Occipital lobe (tissue), 2 donors: ENCODE data around the gene GABPB2. TPM values are rescaled to one million over a fixed set of nuclear protein-coding genes. Genes with fewer than 3 reads are reported as not detected.
"Not testable (repeated sequence)": the region's sequence is repeated elsewhere in the genome, so short reads cannot be mapped to it uniquely, and the experiment has no call there.

Experiments
- DNase-seq: peaks from one replicate; lab custom pipeline; 2025; lab: John Stamatoyannopoulos, UW
- total RNA-seq: library from RNA; depleted of rRNA; stranded (reverse); fragments of >200 nt; gene quantifications from one replicate; pipeline ENCODE4 v1.2.3, GENCODE V29; 2014

The GABPB2 gene
- total RNA-seq, 1 donor from 2014 or later, result 12.6 TPM

DNA sequence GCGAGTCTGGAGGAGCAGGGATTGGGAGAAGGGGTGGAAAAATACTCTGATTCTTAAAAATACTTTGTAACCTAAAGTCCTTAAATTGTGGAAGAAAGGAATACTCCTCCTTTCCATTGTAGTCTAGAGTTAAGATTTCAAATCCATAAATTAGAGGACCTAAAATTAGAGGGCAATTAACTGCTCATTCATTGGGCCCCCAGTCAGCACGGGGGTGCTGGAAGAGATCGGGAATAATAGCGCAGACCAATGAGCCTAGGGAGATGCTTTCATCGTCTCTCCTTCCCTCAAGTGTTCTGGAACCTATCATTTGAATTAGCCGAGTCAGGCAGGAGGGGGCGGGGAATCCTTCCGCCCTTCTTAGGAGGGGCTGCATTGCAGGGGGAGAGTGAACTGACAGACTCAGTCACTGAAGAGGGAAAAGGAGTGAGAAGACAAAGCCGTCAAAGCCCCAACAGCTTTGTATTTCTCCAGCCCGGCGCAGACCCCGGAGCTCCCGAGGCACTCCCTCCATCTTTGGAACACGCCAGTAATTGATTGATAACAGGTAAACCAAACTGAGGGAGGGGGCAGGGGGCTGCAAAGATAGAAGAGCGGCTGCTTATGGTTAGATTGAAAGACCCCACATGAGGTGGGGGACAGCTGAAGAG, 10.4 kb upstream of the GABPB2 start, which contains the start of gene MLLT11:
Gene MLLT11 (plus strand): TSS at position 391 of the 650 bp plus-strand sequence. CDS start 6,828 bp downstream, outside the sequence.
- peak; percentile 57 for DNase-seq

DNA sequence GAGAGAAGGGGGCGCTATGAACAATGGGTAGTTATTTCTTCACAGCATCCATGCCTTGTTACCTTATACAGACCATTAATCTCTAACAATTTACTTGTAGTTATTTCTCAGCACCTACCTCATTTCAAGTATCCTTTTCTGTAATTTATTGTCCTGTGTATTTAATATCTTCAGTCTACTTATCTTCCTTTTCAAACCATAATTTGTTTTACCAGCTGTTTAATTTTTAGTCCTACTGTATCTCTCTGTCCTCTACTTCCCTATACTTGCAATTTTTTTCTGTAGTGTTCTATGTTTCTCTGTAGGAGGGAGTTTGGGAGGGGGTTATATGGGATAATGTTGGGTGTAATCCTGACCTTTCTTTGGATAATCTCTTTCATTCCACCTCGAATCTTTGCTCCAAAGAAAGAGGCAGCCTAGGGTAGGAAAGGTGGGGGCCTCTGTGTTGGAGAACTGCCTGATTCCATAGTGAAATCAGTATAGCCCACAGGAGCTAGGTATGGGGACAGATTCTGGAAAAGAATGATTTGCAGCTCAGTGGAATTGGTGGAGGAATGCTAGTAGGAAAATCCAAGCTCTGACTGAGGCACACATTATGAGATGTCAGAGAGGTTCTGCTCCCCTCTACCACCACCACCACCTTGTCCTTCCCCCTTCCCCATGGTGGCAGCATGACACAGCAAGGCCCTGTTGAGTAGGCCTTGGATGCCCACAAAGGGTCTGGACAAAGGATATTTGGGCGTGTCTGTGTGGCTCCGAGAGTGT, 9.7 kb upstream of the GABPB2 start:
- DNase-seq, result no peak

DNA sequence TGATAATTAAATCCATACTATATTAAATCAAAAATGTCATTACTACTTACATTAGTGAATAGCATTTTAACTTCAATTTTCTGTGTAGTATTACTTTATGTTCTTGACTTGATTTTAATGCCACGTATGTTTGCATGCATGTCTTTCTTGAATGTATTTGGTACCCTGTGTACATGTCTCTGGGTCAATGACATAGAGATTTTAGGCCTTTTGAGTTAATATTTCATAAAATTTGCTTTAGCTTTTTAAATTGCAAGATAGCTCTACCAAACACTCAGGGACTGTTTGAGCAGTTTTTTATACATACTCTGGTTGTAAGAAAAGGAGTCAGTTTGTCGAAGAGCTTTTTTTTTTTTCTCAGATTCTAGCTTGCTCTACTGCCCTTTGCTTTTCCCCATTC, 8.9 kb upstream of the GABPB2 start:
- no peak for DNase-seq

DNA sequence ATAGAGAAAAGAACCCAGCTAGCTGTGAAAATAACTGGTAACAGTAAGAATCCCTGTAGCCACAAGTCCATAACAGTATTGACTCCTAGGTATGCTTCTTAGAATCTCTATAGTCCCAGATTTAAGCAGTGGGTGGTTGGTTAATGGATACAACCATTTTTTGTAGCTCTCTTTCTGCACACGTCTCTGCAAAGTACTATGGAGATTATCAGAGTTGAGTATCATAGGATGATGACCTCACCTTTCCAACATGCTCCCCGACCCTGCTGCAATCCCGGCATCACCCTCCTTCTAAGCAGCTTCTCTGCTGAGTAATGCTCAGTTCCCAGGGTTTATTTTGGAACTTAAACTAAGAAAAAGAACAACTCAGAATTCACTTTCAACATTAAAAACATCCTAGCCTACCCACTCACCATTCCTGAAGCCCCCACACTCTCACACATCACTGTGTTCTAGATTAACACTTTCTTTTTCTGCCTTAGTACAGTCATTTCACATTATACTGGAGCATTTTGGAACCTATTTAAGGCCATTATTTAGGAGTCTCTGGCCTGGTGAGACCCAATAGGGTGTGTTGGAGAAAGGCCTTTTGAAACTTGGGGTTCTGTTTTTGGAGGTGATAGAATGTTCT, 7.7 kb upstream of the GABPB2 start:
- no peak for DNase-seq

DNA sequence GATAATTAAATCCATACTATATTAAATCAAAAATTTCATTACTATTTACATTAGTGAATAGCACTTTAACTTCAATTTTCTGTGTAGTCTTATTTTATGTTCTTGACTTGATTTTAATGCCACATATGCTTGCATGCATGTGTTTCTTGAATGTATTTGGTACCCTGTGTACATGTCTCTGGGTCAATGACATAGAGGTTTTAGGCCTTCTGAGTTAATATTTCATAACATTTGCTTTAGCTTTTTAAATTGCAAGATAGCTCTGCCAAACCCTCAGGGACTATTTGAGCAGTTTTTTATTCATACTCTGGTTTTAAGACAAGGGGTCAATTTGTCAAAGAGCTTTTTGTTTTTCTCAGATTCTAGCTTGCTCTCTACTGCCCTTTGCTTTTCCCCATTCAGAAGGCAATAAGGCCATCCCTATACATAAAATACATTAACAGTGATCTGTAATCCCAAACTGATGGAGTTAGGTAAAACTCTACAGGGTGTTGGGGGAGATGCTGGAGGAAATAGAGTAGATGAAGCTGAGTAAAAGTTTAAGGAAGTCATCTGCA, 5.4 kb upstream of the GABPB2 start:
- no peak for DNase-seq

DNA sequence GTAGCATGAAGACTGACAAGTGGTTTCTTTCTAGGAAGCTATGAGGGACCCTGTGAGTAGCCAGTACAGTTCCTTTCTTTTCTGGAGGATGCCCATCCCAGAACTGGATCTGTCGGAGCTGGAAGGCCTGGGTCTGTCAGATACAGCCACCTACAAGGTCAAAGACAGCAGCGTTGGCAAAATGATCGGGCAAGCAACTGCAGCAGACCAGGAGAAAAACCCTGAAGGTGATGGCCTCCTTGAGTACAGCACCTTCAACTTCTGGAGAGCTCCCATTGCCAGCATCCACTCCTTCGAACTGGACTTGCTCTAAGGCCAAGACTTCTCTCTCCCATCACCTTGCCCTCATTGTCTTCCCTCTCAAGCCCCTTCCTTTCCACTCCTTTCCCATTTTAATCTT, 3.4 kb upstream of the GABPB2 start:
- DNase-seq, result no peak

DNA sequence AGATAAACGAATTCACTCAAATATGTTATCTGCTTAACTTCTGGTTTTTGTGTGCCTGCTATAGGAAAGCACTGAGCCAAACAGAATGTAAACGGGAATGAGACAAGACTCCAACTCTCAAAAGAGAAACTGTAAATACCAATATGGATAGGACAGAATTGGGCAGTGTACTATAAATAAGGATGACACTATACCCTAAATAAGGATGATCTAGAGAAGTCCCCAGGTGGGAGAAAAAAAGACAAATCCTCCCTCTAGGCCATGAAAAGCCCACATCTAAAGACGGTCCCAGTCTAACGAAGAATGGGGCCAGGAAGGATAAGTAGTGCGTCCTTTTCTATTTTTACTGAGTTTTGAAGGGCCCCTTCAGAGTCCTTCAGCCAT, 1.5 kb upstream of the GABPB2 start:
- no peak for DNase-seq

DNA sequence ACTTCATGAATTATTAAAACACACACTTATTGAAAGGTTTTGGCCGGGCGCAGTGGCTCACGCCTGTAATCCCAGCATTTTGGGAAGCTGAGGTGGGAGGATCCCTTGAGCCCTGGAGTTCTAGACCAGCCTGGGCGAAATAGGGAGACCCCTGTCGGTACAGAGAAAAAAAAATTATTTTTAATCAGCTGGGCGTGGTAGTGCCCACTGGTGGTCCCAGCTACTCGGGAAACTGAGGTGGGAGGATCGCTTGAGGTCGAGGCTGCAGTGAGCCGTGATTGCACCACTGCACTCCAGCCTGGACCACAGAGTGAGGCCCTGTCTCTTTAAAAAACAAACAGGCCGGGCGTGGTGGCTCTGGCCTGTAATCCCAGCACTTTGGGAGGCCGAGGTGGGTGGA, 1.7 kb downstream of the GABPB2 start:
- no peak for DNase-seq

DNA sequence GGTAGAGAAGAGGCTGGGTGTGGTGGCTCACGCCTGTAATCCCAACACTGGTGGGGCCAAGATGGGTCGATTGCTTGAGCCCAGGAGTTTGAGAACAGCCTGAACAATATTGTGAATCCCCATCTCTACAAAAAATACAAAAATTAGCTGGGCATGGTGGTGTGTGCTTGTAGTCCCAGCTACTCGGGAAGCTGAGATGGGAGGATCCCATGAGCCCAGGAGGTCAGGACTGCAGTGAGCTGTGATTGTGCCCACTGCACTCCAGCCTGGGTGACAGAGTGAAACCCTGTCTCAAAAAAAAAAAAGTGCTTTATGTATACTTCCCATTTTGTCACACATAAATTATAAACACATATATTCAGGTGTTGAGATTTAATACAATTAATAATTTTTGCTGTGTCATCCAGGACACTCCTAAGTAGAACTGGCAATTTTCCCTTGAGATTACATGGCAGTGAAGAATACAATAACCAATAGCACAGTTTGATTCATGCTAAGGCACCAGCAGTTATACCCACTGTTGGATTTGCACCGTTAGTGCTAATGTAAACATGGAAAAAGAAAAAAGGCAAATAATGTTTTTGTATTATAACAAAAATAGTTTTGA, 15.5 kb downstream of the GABPB2 start:
- no peak for DNase-seq

DNA sequence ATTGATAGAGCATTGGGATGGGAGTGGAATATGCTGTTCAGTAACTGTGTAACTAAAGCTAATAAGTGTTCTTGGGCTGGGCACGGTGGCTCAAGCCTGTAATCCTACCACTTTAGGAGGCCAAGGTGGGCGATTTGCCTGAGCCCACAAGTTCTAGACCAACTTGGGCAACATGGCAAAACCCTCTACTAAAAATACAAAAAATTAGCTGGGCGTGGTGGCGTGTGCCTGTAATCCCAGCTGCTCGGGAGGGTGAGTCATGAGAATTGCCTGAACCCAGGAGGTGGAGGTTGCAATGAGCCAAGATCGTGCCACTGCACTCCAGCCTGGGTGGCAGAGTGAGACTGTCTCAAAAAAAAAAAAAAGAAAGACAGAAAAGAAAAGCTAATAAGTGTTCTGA, 26.9 kb downstream of the GABPB2 start:
- DNase-seq, result not testable (repeated sequence)

DNA sequence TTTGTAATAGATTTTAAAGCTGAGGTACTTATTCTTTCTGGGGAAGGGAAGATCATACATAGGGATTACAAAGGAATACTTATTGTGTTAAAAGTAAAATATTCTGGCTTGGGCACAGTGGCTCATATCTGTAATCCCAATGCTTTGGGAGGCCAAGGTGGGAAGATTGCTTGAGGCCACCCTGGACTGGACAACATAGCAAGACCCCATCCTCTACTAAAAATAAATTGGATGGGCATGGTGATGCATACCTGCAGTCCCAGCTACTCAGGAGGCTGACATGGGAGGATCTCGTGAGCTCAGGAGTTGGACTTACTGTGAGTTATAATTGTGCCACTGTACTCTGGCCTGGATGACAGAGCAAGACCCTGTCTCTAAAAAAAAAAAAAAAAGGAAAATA, 27.6 kb downstream of the GABPB2 start:
- no peak for DNase-seq

DNA sequence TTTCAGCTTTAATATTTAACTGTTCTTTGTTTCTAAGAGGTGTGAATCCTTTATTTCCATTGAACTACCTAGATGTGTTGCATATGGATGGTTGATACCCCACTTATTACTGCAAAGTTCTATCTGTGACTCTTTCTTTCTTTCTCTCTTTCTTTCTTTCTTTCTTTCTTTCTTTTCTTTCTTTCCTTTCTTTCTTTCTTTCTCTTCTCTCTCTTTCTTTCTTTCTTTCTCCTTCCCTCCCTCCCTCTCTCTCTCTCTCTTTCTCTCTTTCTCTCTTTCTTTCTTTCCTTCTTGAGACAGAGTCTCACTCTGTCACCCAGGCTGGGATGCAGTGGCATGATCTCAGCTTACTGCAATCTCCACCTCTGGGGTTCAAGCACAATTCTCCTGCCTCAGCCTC, 34.1 kb downstream of the GABPB2 start:
- DNase-seq, result no peak

DNA sequence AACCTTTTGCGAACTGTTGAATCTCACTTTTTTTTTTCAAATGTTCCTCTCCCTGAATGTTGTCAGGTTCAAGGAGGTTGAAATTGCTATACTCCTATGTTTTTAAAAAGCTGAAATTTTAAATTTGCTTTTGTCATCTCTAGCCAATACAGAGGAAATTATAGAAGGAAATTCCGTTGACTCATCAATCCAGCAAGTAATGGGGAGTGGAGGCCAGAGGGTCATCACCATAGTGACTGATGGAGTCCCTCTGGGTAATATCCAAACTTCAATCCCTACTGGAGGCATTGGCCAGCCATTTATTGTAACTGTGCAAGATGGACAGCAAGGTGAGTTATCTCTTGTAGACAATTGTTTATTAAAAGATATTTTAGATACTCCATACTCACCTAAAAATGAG, 36.3 kb downstream of the GABPB2 start:
- DNase-seq, result no peak

DNA sequence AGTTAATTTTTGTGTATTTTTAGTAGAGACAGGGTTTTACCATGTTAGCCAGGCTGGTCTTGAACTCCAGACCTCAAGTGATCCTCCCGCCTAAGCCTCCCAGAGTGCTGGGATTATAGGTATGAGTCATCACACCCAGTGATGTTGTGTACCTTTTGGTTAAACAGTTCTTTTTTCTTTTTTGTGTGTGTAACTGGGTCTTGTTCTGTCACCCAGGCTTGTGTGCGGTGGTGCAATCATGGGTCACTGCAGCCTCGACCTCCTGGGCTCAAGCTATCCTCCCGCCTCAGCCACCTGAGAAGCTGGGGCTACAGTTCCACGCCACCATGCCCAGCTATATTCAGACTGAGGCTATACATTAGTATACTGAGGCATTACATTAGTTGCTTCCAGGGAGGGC, 37.8 kb downstream of the GABPB2 start:
- DNase-seq, result no peak

DNA sequence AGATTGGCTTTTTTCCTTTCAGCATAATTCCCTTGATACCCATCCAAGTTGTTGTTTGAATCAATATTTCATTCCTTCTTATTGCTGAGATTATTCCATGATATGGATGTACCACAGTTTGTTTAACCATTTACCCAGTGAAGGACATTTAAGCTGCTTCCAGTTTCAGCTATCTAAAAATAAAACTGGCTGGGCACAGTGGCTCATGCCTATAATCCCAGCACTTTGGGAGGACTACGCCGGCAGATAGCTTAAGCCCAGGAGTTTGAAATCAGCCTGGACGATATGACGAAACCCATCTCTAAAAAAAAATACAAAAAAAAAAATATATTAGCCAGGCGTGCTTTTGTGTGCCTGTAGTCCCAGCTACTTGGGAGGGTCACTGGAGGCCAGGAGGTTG, 43.3 kb downstream of the GABPB2 start:
- no peak for DNase-seq

DNA sequence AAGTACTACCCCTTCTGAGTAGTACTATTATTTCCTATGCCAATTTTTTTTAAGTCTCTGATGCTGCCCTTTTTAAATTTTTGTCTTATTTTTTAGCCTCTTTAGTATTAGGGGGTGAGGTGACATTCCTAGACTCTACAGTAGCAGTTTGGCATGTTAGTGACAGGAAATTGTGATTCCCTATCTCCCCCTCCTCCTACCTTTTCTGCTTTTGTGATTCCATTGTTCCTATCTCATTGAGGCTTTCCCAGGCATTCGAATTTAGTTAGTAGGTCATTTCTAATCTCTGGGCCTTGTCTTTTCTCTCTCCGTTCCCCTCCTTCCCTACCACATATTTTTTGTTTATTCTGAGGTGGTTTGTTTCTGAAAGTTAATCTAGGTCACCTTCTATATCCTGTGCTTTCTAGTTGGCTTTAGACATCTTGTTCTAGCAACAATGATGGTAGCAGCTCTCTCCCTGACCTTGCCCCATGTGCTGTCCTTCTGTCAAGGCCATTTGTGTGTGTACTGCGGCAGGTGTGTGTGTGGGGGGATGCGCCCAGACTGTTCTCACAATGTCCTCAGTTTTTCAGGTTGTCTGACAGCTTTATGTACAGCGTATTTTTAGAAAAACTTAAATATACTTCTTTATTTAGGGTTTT, 54.3 kb downstream of the GABPB2 start:
- DNase-seq, result no peak

DNA sequence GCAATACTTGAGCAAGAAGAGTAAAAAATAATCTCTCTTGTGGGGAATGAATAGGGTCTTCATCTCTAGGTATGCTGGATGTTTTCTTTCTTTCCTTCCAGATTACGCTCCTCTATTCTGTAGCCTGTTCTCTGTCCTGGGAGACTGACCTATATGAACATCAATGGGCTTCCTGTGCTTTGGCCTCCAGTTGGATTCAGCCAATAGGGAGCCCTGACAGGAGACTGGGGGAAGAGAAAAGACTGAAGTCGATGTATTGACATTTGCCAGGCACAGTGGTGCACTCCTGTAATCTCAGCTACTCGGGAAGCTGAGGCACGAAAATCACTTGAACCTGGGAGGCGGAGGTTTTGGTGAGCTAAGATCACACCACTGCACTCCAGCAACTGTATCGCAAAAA, 58.2 kb downstream of the GABPB2 start:
- DNase-seq, result no peak

DNA sequence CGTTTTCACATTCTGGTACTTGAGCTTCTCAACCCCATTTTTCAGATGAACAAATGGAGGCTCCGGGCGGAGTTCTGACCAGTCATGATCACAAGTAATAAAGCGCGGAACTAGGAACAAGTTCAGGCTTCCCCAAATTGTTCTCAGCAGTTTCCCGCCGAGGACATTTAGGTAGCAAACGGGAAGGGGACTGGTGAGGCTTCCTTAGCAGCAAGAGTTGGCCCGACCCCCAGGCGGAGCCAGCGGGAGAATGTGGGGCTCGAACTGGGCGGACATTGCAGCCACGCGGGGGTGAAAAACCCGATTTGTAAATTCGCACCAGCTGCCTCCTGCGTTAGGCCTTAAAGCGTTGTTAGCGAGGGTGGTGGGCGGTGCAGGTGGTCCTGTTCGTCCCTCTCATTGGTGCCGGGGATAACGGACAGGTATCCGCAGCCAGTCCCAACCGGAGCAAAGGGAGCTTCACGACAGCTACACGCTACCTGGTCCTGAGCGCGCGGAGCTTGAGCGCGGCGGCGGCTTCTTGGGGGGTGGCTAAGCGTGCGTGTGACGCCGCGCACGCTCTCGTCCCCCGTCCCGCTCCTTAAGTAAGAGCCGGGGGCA, 60.5 kb downstream of the GABPB2 start:
- DNase-seq, result peak; percentile 84

DNA sequence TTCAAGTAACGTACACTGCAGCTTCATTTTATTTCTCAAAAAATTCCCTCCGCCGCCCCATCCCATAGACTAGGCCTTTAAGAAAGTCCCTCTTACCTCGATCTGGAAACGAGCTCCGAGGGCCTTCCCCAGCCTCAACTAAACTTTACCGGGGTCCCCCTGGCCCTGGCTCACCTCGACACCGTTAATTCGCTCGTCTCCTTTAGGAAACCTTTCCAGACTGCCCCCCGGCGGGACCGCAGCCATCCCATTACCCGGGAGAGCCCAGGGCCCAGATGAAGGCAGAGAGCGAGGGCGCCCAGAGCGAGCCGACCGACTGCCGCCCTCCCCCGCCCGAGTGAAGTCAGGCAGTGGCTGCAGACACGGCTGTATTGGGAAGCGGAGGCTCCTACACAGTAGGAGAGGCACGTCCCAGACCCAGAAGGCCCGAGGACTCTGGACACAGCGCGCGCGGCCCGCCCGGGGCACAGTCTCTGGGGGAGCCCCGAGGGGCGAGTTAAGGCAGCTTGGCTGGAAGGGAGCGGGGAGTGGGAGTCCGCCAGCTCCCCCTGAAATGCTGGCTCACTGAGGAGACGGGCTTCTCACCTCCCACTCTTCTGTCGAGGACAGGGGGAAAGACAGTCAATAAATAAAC, 61.3 kb downstream of the GABPB2 start:
- DNase-seq, result peak; percentile 24

DNA sequence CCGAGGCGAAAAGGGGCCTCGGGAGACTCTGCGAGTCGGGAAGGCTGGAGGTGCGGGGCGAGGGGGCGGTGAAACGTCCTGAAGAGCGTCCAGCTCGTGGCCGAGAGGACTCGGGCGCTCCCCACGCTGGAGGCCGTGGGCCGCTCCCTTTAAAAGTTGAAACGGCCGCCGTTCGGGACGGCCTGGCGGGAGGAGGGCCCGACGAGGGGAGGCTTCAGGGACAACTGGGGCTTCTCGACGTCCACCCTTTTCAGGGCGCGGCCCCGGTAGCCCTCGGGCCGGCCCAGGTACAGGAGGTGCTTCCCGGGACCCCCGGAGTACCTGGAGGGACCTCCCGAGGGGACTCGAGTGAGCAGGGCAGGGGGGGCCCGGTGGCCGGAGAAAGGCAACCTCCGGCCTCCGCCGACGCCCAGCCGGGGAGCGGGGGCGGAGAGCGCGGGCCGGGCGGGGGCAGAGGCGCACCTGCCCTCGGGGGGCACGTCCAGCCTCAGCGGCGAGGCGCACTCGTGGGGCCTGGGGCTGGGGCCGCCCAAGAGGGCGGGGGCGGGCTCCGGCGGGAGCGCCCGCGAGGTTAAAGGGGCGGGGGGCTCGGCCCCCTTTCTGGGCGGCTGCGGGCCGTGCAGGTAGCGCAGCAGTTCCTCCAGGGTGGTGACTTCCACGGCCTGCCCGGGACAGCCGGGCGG, 61.9 kb downstream of the GABPB2 start:
- no peak for DNase-seq
